Nephron (organoid): ENCODE measurements around the gene GLS2.

Source experiments
- H3K27ac Mint-ChIP-seq, 3 experiments: 2 replicates each; pipeline ENCODE4 v1.8.0; 2020; ENCODE audit warnings: mixed read lengths in 3 of 3, mild to moderate bottlenecking in 2 of 3, moderate library complexity in 1 of 3
- H3K27me3 Mint-ChIP-seq: 2 replicates; pipeline ENCODE4 v1.8.0; 2021; ENCODE audit warnings: low read depth, mild to moderate bottlenecking, moderate library complexity, mixed read lengths
- H3K36me3 Mint-ChIP-seq: 2 replicates; pipeline ENCODE4 v1.8.0; 2020; ENCODE audit warnings: low read depth, mixed read lengths
- H3K4me1 Mint-ChIP-seq: 2 replicates; pipeline ENCODE4 v1.8.0; 2020; ENCODE audit warnings: mixed read lengths
- H3K4me3 Mint-ChIP-seq, 3 experiments: 2 replicates each; pipeline ENCODE4 v1.8.0; 2020; ENCODE audit warnings: mild to moderate bottlenecking in 3 of 3, mixed read lengths in 3 of 3, moderate library complexity in 2 of 3
- H3K9me3 Mint-ChIP-seq: 2 replicates; pipeline ENCODE4 v1.8.0; 2020; ENCODE audit warnings: mixed read lengths
- CTCF ChIP-seq, 3 experiments: fragments of 200-600 bp; sonication (generic); IDR thresholded peaks; one replicate each; pipeline ENCODE4 v1.5.0; 2021; ENCODE audit warnings: antibody characterized with exemption in 3 of 3; ENCODE audit not compliant: unreplicated experiment in 3 of 3

The GLS2 gene

GRCh38 chr12:56476972-56477432 lies 11.0 kb downstream of the GLS2 start:
- TF ChIP-seq CTCF (IDR thresholded peaks at IDR 0.05; ENCODE audit: unreplicated experiment in 3 of 3) = no peak
- no peak overlapping the region for H3K4me3 Mint-ChIP-seq
- H3K27me3 Mint-ChIP-seq = no peaks in the 10 kb centered on the region
- H3K27ac Mint-ChIP-seq = no peak overlapping the region
- no peaks in the 10 kb centered on the region for H3K36me3 Mint-ChIP-seq
- H3K9me3 Mint-ChIP-seq = no peaks in the 10 kb centered on the region
- H3K4me1 Mint-ChIP-seq = no peaks in the 10 kb centered on the region

- Mint-ChIP-seq H3K27ac (no peak overlapping the region), H3K27me3 (no peaks in the 10 kb centered on the region), H3K4me3 (no peak overlapping the region), H3K9me3 (no peaks in the 10 kb centered on the region), H3K36me3 (no peaks in the 10 kb centered on the region), H3K4me1 (no peaks in the 10 kb centered on the region)
- no peak for TF ChIP-seq CTCF (IDR thresholded peaks at IDR 0.05; ENCODE audit: unreplicated experiment in 3 of 3)
Measured at GRCh38 chr12:56476143-56476542, 11.8 kb downstream of the GLS2 start.

- Mint-ChIP-seq H3K36me3 (no peaks in the 10 kb centered on the region), H3K4me1 (peaks cover 7% of the 10 kb centered on the region)
- TF ChIP-seq CTCF (IDR thresholded peaks at IDR 0.05; ENCODE audit: unreplicated experiment in 3 of 3) = no peak
Measured at GRCh38 chr12:56474389-56474788, 13.6 kb downstream of the GLS2 start.

GRCh38 chr12:56469007-56469930 lies 18.7 kb downstream of the GLS2 start:
- Mint-ChIP-seq H3K27ac (peak overlapping the region; percentile 96 to 99 (median 98)), H3K4me3 (peak overlapping the region; percentile 91 to 98 (median 96)), H3K9me3 (no peaks in the 10 kb centered on the region), H3K36me3 (no peaks in the 10 kb centered on the region), H3K27me3 (no peaks in the 10 kb centered on the region), H3K4me1 (peaks cover 11% of the 10 kb centered on the region)
- no peak for TF ChIP-seq CTCF (IDR thresholded peaks at IDR 0.05; ENCODE audit: unreplicated experiment in 3 of 3)

More at GRCh38 chr12:56474389-56474788, 13.6 kb downstream of the GLS2 start:
- Mint-ChIP-seq H3K27ac (no peak overlapping the region), H3K27me3 (no peaks in the 10 kb centered on the region), H3K9me3 (no peaks in the 10 kb centered on the region), H3K4me3 (no peak overlapping the region)

- Mint-ChIP-seq H3K4me1 (peaks cover 11% of the 10 kb centered on the region), H3K9me3 (no peaks in the 10 kb centered on the region), H3K27ac (peak within 1 kb of the TSS; percentile 96 to 99 (median 98)), H3K36me3 (no peaks in the 10 kb centered on the region), H3K4me3 (peak within 1 kb of the TSS; percentile 91 to 98 (median 96)), H3K27me3 (no peaks in the 10 kb centered on the region)
- TF ChIP-seq CTCF (IDR thresholded peaks at IDR 0.05; ENCODE audit: unreplicated experiment in 3 of 3) = no peak
Measured at GRCh38 chr12:56468216-56469006, 19.6 kb downstream of the GLS2 start, which contains the start of gene SPRYD4. Gene SPRYD4 (plus strand): TSS chr12:56468578. CDS start chr12:56468592, 14 bp downstream.
